Esophagus squamous epithelium (tissue), 5 donors: Measurements from ENCODE around the gene CAMTA1. TPM values are rescaled to one million over a fixed set of nuclear protein-coding genes. Genes with fewer than 3 reads are reported as not detected.

ENCODE experiments used
- DNase-seq: peaks from one replicate; lab custom pipeline; 2025; lab: John Stamatoyannopoulos, UW
- H3K27ac ChIP-seq, 4 donors: fragments of 200-600 bp; sonication (generic); one replicate each; pipeline ENCODE4 v1.5.1; 2016 to 2019; ENCODE audit warnings: mild to moderate bottlenecking in 1 of 4
- H3K27me3 ChIP-seq, 4 donors: fragments of 200-600 bp; sonication (generic); 1 replicate in 3 of 4; 2 replicates in 1 of 4; pipeline versions ENCODE4 v1.5.1 to v1.6.0; 2017 to 2021; ENCODE audit warnings: antibody characterized with exemption in 1 of 4
- H3K36me3 ChIP-seq, 3 donors: fragments of 200-600 bp; sonication (generic); one replicate each; pipeline ENCODE4 v1.5.1; 2016 to 2019
- H3K4me1 ChIP-seq, 3 donors: fragments of 200-600 bp; sonication (generic); one replicate each; pipeline ENCODE4 v1.5.1; 2017 to 2019
- H3K4me3 ChIP-seq, 4 donors: fragments of 200-600 bp; sonication (generic); 1 replicate in 3 of 4; 2 replicates in 1 of 4; pipeline ENCODE4 v1.5.1; 2016 to 2019; ENCODE audit warnings: mild to moderate bottlenecking in 2 of 4, moderate library complexity in 1 of 4
- H3K9me3 ChIP-seq, 3 donors: fragments of 200-600 bp; sonication (generic); one replicate each; pipeline ENCODE4 v1.5.1; 2016 to 2019
- CTCF ChIP-seq, 6 experiments: fragments of 450-650 bp in 4 of 6; fragments of 200-600 bp in 2 of 6; sonication (generic) in 2 of 6; IDR thresholded peaks; one replicate each; pipeline ENCODE4 v1.5.1; 2016 to 2019; ENCODE audit warnings: antibody characterized with exemption in 6 of 6, mild to moderate bottlenecking in 4 of 6, moderate library complexity in 4 of 6
- POLR2A ChIP-seq, 4 donors: fragments of 450-650 bp; IDR thresholded peaks; one replicate each; pipeline ENCODE4 v1.6.1; 2017; ENCODE audit warnings: antibody characterized with exemption in 4 of 4, mild to moderate bottlenecking in 4 of 4, moderate library complexity in 3 of 4
- WGBS, 2 donors: methylation state at CpG; one replicate each; pipeline ENCODE4 v1.1.5; 2018; 5-methylcytosine and 5-hydroxymethylcytosine counted together
- intact Hi-C: fragments of 100-400 bp; cut with DNase I; formaldehyde crosslinking; loops from one replicate; pipeline ENCODE4 v1.15.0; 2022
- small RNA-seq, 4 donors: library from RNA; depleted of rRNA; stranded (forward); fragments of <200 nt; gene quantifications; one replicate each; pipeline ENCODE3, GENCODE V24; 2016
- total RNA-seq, 4 donors: library from RNA; depleted of rRNA; stranded (reverse); fragments of >200 nt; gene quantifications; one replicate each; pipeline ENCODE4 v1.1.0, GENCODE V29; 2016
- donor health status: DM: yes; HTN: yes; CAD: no.

CAMTA1 gene
- total RNA-seq, 4 donors from 2014 or later = 31.3 to 77.4 (median 45.9) TPM

- 89 to 93% methylated on average over 2 to 6 of the region's 6 CpGs for WGBS, 2 donors
- intact Hi-C loops = loop anchor here (10.0 kb wide), 1 partner anchor 93 kb away; no protein-coding TSS in a partner anchor
- Histone ChIP-seq H3K4me1 (no peaks in the 10 kb centered on the region), H3K27ac (no peak overlapping the region), H3K9me3 (peaks cover 0 to 9% (median 9%) of the 10 kb centered on the region in 3 donors), H3K4me3 (no peak overlapping the region), H3K36me3 (peaks cover 4 to 82% (median 13%) of the 10 kb centered on the region in 3 donors), H3K27me3 (no peaks in the 10 kb centered on the region)
- TF ChIP-seq POLR2A (IDR thresholded peaks at IDR 0.05) (no peak), CTCF (IDR thresholded peaks at IDR 0.05) (no peak)
- no peak for DNase-seq
Measured at GRCh38 chr1:7811476-7811875, 1026.2 kb downstream of the CAMTA1 start.

GRCh38 chr1:7813677-7814373, 1028.6 kb downstream of the CAMTA1 start:
- no peak for TF ChIP-seq CTCF (IDR thresholded peaks at IDR 0.05)
- TF ChIP-seq POLR2A (IDR thresholded peaks at IDR 0.05) = no peak
- Histone ChIP-seq H3K36me3 (peaks cover 4 to 89% (median 13%) of the 10 kb centered on the region in 3 donors), H3K4me1 (no peaks in the 10 kb centered on the region), H3K27me3 (no peaks in the 10 kb centered on the region), H3K27ac (no peak overlapping the region), H3K4me3 (no peak overlapping the region), H3K9me3 (peaks cover 0 to 9% (median 9%) of the 10 kb centered on the region in 3 donors)
- intact Hi-C loops = loop anchor here (10.0 kb wide), 1 partner anchor 91 kb away; no protein-coding TSS in a partner anchor
- DNase-seq = no peak
- 90 to 92% methylated on average over 3 of the region's 3 CpGs for WGBS, 2 donors

Small RNA genes within 50 kb of the gene (small RNA-seq; reads per million reads assigned to genes)
- gene AL359881.1 = 0 reads per million in 4 donors
- gene AL590128.1 = 0 to 0.14 (median 0) reads per million in 4 donors
- gene RNU1-8P = 0 to 0.27 (median 0) reads per million in 4 donors

Other genes starting within 250 kb of the CAMTA1 start
- gene NOL9, start 230.9 kb upstream of the CAMTA1 start, total RNA-seq = 10 to 100 TPM; 13.0 to 36.4 (median 22.3) TPM
- gene TAS1R1, start 230.1 kb upstream of the CAMTA1 start, total RNA-seq = not detected
- gene ZBTB48, start 205.5 kb upstream of the CAMTA1 start, total RNA-seq = 10 to 100 TPM in 3 of 4 donors, 1 to 10 TPM in 1; 7.2 to 26.0 (median 16.0) TPM
- gene KLHL21, start 182.6 kb upstream of the CAMTA1 start, total RNA-seq = 10 to 100 TPM; 45.9 to 68.1 (median 55.1) TPM
- 10 to 100 TPM in 1 of 4 donors, 1 to 10 TPM in 3; 6.7 to 12.1 (median 8.7) TPM for gene PHF13, start 171.7 kb upstream of the CAMTA1 start, total RNA-seq
- 10 to 100 TPM in 3 of 4 donors, 1 to 10 TPM in 1; 4.8 to 17.1 (median 13.3) TPM for gene THAP3, start 160.6 kb upstream of the CAMTA1 start, total RNA-seq
- 10 to 100 TPM; 27.1 to 41.5 (median 34.7) TPM for gene DNAJC11, start 83.6 kb upstream of the CAMTA1 start, total RNA-seq